HEK293T (cell line): ENCODE data around the gene ZNF575.

Experiments used
- CTCF ChIA-PET: fragments of 350-600 bp; formaldehyde crosslinking; extraction: SDS; loops from one replicate; lab custom pipeline; 2021; ENCODE audit warnings: antibody characterized with exemption, inconsistent platforms; lab: Yijun Ruan, JAX
- POLR2A ChIA-PET: fragments of 350-600 bp; formaldehyde crosslinking; extraction: SDS; loops from one replicate; lab custom pipeline; 2020; ENCODE audit warnings: antibody characterized with exemption, inconsistent platforms; lab: Yijun Ruan, JAX
- DNase-seq: peaks from one replicate; pipeline ENCODE4 v3.0.0; 2012; ENCODE audit warnings: mixed read lengths; ENCODE audit errors: extremely low spot score
- ARNT ChIP-seq: fragments of 450-650 bp; IDR thresholded peaks from 2 replicates; pipeline ENCODE4 v1.6.1; 2017; ENCODE audit warnings: mild to moderate bottlenecking
- BHLHE40 ChIP-seq: fragments of 450-650 bp; IDR thresholded peaks from 2 replicates; pipeline ENCODE4 v1.6.1; 2016; ENCODE audit warnings: mild to moderate bottlenecking, moderate library complexity, borderline replicate concordance
- CTBP1 ChIP-seq: fragments of 450-650 bp; IDR thresholded peaks from 2 replicates; pipeline ENCODE4 v1.6.1; 2016; ENCODE audit warnings: borderline replicate concordance
- ELF4 ChIP-seq: fragments of 450-650 bp; IDR thresholded peaks from 2 replicates; pipeline ENCODE4 v1.6.1; 2017; ENCODE audit warnings: antibody characterized with exemption
- FOXA1 ChIP-seq: fragments of 450-650 bp; IDR thresholded peaks from 2 replicates; pipeline ENCODE4 v1.6.1; 2016; ENCODE audit warnings: mild to moderate bottlenecking
- FOXK2 ChIP-seq: fragments of 450-650 bp; IDR thresholded peaks from 2 replicates; pipeline ENCODE4 v1.6.1; 2016; ENCODE audit warnings: mild to moderate bottlenecking
- FOXM1 ChIP-seq: fragments of 450-650 bp; IDR thresholded peaks from 2 replicates; pipeline ENCODE4 v1.6.1; 2017; ENCODE audit warnings: mild to moderate bottlenecking, borderline replicate concordance
- HDGF ChIP-seq: fragments of 450-650 bp; IDR thresholded peaks from 2 replicates; pipeline ENCODE4 v1.6.1; 2017; ENCODE audit warnings: antibody characterized with exemption, borderline replicate concordance
- L3MBTL2 ChIP-seq: fragments of 450-650 bp; conservative IDR thresholded peaks from 2 replicates; pipeline ENCODE4 v1.6.1; 2016; ENCODE audit warnings: mild to moderate bottlenecking
- LEF1 ChIP-seq: fragments of 450-650 bp; IDR thresholded peaks from 2 replicates; pipeline ENCODE4 v1.6.1; 2017; ENCODE audit warnings: mild to moderate bottlenecking, borderline replicate concordance
- NFRKB ChIP-seq: fragments of 450-650 bp; IDR thresholded peaks from 2 replicates; pipeline ENCODE4 v1.6.1; 2016; ENCODE audit warnings: mild to moderate bottlenecking, moderate library complexity
- SP1 ChIP-seq: fragments of 450-650 bp; IDR thresholded peaks from 2 replicates; pipeline ENCODE4 v1.6.1; 2017
- SUZ12 ChIP-seq: fragments of 450-650 bp; IDR thresholded peaks from 2 replicates; pipeline ENCODE4 v1.6.1; 2016; ENCODE audit warnings: mild to moderate bottlenecking
- TARDBP ChIP-seq: fragments of 450-650 bp; IDR thresholded peaks from 2 replicates; pipeline ENCODE4 v1.6.1; 2016
- ZNF384 ChIP-seq: fragments of 450-650 bp; IDR thresholded peaks from 2 replicates; pipeline ENCODE4 v1.6.1; 2016
- TF ChIP-seq, protein P1 (sequence below): fragments of 450-650 bp; IDR thresholded peaks from 2 replicates; pipeline ENCODE4 v1.6.1; 2016

ZNF575 gene

DNA sequence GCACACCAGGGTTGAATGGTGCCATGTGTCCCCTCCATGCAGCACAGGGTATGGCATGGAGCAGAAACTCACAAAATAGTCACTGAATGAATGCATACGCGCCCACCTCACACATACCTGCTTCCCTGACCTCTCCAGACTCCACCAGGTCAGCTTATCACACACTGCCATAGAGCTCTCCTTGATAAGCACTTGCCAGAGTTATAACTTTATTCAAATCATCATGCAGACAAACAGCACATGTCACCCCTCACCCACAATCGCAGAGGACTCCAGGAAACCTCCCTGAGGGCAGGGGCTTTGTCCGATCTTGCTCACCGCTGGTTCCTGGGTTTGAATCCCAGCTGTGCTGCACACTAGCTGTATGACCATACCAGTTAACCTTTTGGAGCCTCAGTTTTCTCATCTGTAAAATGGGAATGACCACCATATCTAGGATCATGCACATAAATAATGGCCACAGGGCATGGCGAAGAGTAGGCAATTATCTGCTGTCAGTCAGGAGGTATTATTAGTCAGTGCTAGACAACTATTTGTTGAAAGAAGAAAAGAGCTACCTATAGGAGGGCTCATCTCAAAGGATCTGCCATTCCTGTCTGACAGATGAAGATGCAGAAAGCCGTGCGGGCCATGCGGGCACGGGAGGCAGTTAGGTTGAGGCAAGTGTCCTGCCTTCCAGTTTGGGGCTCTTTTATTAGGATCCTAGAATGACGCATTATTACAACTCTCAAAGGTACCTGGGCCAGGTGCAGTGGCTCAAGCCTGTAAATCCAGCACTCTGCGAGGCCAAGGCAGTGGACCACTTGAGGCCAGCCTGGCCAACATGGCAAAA, 28.4 kb downstream of the ZNF575 start:
- ChIA-PET POLR2A (no interaction called here), CTCF (no interaction called here)
- DNase-seq, result no peak
- TF ChIP-seq ARNT (no peak), HDGF (no peak), ZNF384 (no peak), L3MBTL2 (no peak), SP1 (no peak), FOXK2 (no peak), BHLHE40 (no peak), FOXA1 (no peak), NFRKB (no peak), LEF1 (no peak), CTBP1 (no peak)
- TF ChIP-seq, protein P1, sequence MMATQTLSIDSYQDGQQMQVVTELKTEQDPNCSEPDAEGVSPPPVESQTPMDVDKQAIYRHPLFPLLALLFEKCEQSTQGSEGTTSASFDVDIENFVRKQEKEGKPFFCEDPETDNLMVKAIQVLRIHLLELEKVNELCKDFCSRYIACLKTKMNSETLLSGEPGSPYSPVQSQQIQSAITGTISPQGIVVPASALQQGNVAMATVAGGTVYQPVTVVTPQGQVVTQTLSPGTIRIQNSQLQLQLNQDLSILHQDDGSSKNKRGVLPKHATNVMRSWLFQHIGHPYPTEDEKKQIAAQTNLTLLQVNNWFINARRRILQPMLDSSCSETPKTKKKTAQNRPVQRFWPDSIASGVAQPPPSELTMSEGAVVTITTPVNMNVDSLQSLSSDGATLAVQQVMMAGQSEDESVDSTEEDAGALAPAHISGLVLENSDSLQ, result no peak

DNA sequence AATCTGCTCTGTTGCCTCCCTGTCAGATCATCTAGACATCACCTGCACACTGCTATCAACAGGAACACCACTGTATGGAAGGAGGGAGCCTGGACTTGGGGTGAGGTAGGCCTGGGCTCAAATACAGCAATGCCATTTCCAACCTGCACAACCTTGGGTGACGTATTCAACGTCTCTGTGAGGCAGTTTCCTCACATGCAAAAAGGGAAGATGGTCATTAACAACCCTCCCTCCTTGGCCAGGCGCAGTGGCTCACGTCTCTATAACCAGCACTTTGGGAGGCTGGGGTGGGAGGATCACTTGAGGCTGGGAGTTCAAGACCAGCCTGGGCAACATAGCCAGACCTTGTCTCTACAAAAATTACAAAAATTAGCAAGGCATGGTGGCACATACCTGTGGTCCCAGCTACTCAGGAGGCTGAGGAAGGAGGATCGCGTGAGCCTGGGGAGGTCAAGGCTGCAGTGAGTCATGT, 29.3 kb downstream of the ZNF575 start:
- no peak for DNase-seq
- TF ChIP-seq CTBP1 (no peak), ZNF384 (no peak), FOXA1 (no peak), LEF1 (no peak), L3MBTL2 (no peak), ARNT (no peak), TARDBP (no peak), FOXK2 (no peak), SUZ12 (no peak), ELF4 (no peak), FOXM1 (no peak), BHLHE40 (no peak), SP1 (no peak)
- CTCF ChIA-PET, result no interaction called here
- POLR2A ChIA-PET, result no interaction called here

DNA sequence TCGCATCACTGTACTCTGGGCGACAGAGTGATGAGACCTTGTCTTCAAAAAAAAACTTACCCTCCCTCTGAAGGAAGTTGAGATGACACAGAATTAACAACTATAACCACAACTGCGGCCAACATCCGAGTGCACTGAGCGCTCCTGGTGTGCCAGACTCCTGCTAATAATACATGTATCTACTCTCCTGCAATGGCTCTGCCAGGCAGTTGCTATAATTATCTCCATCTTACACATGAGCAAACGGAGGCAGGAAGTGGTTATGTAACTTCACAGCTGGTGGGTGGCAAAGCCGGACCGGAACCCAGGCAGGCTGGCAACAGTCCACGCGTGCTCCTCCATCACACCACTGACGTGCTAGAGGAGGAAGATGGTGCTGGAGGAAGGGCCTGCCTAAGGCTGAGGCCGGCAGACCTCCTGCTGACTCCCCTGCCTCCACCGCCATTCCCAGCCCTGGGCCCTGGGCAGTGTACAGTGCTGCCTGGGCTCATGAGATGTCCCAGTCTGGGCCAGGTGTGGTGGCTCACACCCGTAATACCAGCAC, 29.8 kb downstream of the ZNF575 start:
- CTCF ChIA-PET, result no interaction called here
- TF ChIP-seq FOXK2, result no peak
- no peak for TF ChIP-seq CTBP1
- TF ChIP-seq, protein P1, result no peak
- no peak for TF ChIP-seq ARNT
- TF ChIP-seq ELF4, result no peak
- no peak for TF ChIP-seq SUZ12
- no peak for TF ChIP-seq TARDBP
- TF ChIP-seq FOXM1, result no peak
- TF ChIP-seq HDGF, result no peak
- TF ChIP-seq LEF1, result no peak
- no peak for TF ChIP-seq BHLHE40
- no peak for TF ChIP-seq FOXA1
- TF ChIP-seq L3MBTL2, result no peak
- no peak for TF ChIP-seq ZNF384
- no peak for TF ChIP-seq SP1
- no peak for TF ChIP-seq NFRKB
- POLR2A ChIA-PET, result no interaction called here
- no peak for DNase-seq

DNA sequence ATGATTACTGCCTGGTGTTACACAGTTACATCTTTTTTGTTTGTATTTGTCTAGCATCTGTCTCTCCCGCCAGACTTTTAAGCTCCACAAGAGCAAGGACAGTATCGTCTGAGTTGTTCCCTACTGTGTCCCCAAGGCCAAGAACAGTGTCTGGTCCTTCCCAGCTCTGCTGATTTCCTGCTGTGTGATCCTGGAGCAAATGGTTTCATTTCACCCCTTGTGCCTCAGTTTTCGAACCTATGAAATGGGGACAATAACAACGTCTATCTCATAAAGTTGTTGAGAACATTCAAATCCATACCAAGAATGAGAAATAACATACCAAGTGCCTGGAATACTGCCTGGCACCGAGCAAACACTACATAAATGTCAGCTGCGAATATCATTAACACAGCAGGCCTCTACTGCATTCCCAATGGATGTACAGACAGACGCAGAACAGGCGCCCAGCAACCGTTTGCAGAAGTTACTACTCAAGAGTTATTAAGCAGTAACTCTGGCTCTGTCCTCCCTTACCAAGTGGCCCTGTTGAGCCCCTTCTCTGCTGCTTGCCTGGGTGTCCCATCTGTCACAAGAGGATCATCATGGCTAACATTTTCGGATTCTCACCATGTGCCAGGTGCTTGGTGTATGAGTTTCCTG, 30.9 kb downstream of the ZNF575 start:
- ChIA-PET CTCF (interaction anchor here (1.7 kb wide), 1 partner anchor 9 kb away, joined by 5 read pairs; no protein-coding TSS in a partner anchor), POLR2A (interaction anchor here (0.8 kb wide), 1 partner anchor 9 kb away, joined by 3 read pairs; no protein-coding TSS in a partner anchor)
- no peak for DNase-seq
- no peak for TF ChIP-seq SUZ12
- TF ChIP-seq FOXA1, result no peak
- TF ChIP-seq FOXM1, result no peak
- TF ChIP-seq FOXK2, result no peak
- no peak for TF ChIP-seq L3MBTL2
- no peak for TF ChIP-seq NFRKB
- no peak for TF ChIP-seq ARNT
- no peak for TF ChIP-seq ELF4
- TF ChIP-seq, protein P1, result no peak
- TF ChIP-seq LEF1, result no peak
- TF ChIP-seq HDGF, result no peak
- no peak for TF ChIP-seq ZNF384
- TF ChIP-seq SP1, result no peak
- no peak for TF ChIP-seq TARDBP
- TF ChIP-seq CTBP1, result no peak

DNA sequence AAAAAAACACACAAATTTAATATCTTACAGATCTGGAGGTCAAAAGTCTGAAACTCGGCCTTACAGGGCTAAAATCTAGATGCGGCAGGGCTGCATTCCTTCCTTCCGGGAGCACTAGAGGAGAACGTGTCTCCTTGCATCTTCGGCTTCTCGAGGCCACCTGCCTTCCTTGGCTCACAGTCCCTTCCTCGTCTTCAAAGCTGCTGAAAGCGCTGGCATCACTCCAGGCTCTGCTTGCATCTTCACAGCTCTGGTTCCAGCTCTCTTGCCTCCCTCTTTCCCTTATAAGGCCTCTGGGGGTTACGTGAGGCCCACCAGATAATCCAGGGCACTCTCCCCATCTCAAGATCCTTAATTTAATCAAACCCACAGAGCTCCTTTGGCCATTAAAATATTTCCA, 31.8 kb downstream of the ZNF575 start:
- CTCF ChIA-PET, result interaction anchor here (1.7 kb wide), 1 partner anchor 10 kb away, joined by 5 read pairs; no protein-coding TSS in a partner anchor
- TF ChIP-seq LEF1 (no peak), ELF4 (no peak), FOXA1 (no peak), BHLHE40 (no peak), L3MBTL2 (no peak), CTBP1 (no peak), NFRKB (no peak), SUZ12 (no peak), SP1 (no peak), ARNT (no peak), FOXK2 (no peak), FOXM1 (no peak), ZNF384 (no peak)
- TF ChIP-seq, protein P1, result no peak
- no peak for DNase-seq
- POLR2A ChIA-PET, result no interaction called here
